ENCODE measurements around the gene PIP5K1C.

- no peak for TF ChIP-seq EZH2 (IDR thresholded peaks at IDR 0.05)
- no peak for TF ChIP-seq POLR2AphosphoS5 (IDR thresholded peaks at IDR 0.05; ENCODE audit: borderline replicate concordance, low read depth, low read length)
Measured at GRCh38 chr19:3637621-3638020, 62.6 kb downstream of the PIP5K1C start.
